SU-DHL-6 (cell line): Measurements from ENCODE around the gene RUBCN.

Experiments used
- H2AFZ ChIP-seq: fragments of 200-600 bp; sonication (generic); 2 replicates; pipeline ENCODE4 v1.6.1; 2014; ENCODE audit warnings: low read depth, mild to moderate bottlenecking, moderate library complexity, mixed read lengths, antibody characterized with exemption, low read length; ENCODE audit not compliant: severe bottlenecking
- H3F3A ChIP-seq: fragments of 200-600 bp; shearing (Covaris generic); 2 replicates; pipeline ENCODE4 v1.6.0; 2016; ENCODE audit warnings: antibody characterized with exemption, mild to moderate bottlenecking; ENCODE audit not compliant: insufficient read depth
- H3K27ac ChIP-seq: fragments of 200-600 bp; sonication (generic); 2 replicates; pipeline ENCODE4 v1.5.1; 2016; ENCODE audit warnings: low read depth, mild to moderate bottlenecking, low read length, moderate library complexity, mixed read lengths
- H3K27me3 ChIP-seq: fragments of 200-600 bp; sonication (generic), shearing (Covaris generic); 2 replicates; pipeline ENCODE4 v1.6.0; 2014; ENCODE audit warnings: mild to moderate bottlenecking, low read length
- H3K36me3 ChIP-seq: fragments of 200-600 bp; sonication (generic); 2 replicates; pipeline ENCODE4 v1.6.1; 2014; ENCODE audit warnings: mild to moderate bottlenecking, low read length, mixed read lengths
- H3K4me2 ChIP-seq: fragments of 300-600, 200-600 bp; shearing (Covaris generic), sonication (generic); 2 replicates; pipeline ENCODE4 v1.6.0; 2014; ENCODE audit warnings: low read length, low read depth, mild to moderate bottlenecking; ENCODE audit not compliant: poor library complexity, severe bottlenecking
- H3K4me3 ChIP-seq: fragments of 200-600 bp; sonication (generic); 2 replicates; pipeline ENCODE4 v1.5.1; 2014; ENCODE audit warnings: antibody characterized with exemption, low read length, mild to moderate bottlenecking, mixed read lengths; ENCODE audit not compliant: insufficient read depth, poor library complexity, severe bottlenecking
- H3K79me2 ChIP-seq: fragments of 200-600 bp; sonication (generic); 2 replicates; pipeline ENCODE4 v1.6.1; 2014; ENCODE audit warnings: mild to moderate bottlenecking, low read length, moderate library complexity; ENCODE audit not compliant: insufficient read depth
- H3K9ac ChIP-seq: fragments of 200-600 bp; sonication (generic); 2 replicates; pipeline ENCODE4 v1.7.0; 2014; ENCODE audit warnings: mild to moderate bottlenecking, low read length
- H3K9me2 ChIP-seq: fragments of 200-600 bp; sonication (generic); replicated peaks from 2 replicates; pipeline ENCODE4 v1.6.1; 2014; ENCODE audit warnings: low read length; ENCODE audit not compliant: insufficient read depth
- H3K9me3 ChIP-seq: fragments of 200-600 bp; sonication (generic); 2 replicates; pipeline ENCODE4 v1.6.1; 2014; ENCODE audit warnings: low read length, mixed read lengths; ENCODE audit not compliant: insufficient read depth
- H4K20me1 ChIP-seq: fragments of 200-600 bp; sonication (generic); 2 replicates; pipeline ENCODE4 v1.6.1; 2014; ENCODE audit warnings: low read depth, mild to moderate bottlenecking, antibody characterized with exemption, low read length, moderate library complexity, mixed read lengths
- EZH2phosphoT487 ChIP-seq: fragments of 200-600 bp; sonication (generic), shearing (Covaris generic); conservative IDR thresholded peaks from 2 replicates; pipeline ENCODE4 v1.6.1; 2018; ENCODE audit warnings: mild to moderate bottlenecking, antibody characterized with exemption, low read length, moderate library complexity, mixed read lengths
- TF ChIP-seq, protein P1 (sequence below): fragments of 200-600 bp; sonication (generic); IDR thresholded peaks from one replicate; pipeline ENCODE4 v1.5.1; 2017; ENCODE audit warnings: antibody characterized with exemption, mild to moderate bottlenecking, low read length, moderate library complexity; ENCODE audit not compliant: insufficient read depth, poor library complexity, severe bottlenecking

Gene RUBCN

GRCh38 chr3:197746209-197746608 lies 9.5 kb upstream of the RUBCN start:
- Histone ChIP-seq H2AFZ (no peak overlapping the region), H3K4me3 (no peak overlapping the region)

DNA sequence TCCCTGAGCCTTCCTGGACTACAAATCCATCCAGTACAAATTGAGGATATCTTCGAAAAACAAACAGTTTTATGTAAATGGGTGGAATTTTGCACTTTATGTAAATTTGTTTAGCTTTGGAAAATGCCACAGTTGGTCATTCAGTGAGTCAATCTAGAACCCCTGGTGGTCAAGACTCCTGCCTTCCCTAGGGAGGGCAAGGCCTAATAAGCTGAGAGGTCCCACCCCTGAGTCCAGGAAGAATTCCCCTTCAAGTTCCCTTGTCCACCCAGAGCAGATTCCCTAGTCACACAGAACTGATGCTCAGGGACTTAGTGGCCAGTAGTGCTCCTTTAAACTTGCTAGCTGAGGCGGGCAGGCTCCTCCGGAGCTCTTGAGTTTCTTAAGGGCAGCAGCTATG lies 6.1 kb upstream of the RUBCN start:
- TF ChIP-seq, protein P1, sequence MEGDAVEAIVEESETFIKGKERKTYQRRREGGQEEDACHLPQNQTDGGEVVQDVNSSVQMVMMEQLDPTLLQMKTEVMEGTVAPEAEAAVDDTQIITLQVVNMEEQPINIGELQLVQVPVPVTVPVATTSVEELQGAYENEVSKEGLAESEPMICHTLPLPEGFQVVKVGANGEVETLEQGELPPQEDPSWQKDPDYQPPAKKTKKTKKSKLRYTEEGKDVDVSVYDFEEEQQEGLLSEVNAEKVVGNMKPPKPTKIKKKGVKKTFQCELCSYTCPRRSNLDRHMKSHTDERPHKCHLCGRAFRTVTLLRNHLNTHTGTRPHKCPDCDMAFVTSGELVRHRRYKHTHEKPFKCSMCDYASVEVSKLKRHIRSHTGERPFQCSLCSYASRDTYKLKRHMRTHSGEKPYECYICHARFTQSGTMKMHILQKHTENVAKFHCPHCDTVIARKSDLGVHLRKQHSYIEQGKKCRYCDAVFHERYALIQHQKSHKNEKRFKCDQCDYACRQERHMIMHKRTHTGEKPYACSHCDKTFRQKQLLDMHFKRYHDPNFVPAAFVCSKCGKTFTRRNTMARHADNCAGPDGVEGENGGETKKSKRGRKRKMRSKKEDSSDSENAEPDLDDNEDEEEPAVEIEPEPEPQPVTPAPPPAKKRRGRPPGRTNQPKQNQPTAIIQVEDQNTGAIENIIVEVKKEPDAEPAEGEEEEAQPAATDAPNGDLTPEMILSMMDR = no peak
- no peak for TF ChIP-seq EZH2phosphoT487
- H3K27ac ChIP-seq = no peak overlapping the region
- no peaks in the 10 kb centered on the region for H3K36me3 ChIP-seq
- H3K9me2 ChIP-seq = no peaks in the 10 kb centered on the region
- H4K20me1 ChIP-seq = no peaks in the 10 kb centered on the region
- no peak overlapping the region for H2AFZ ChIP-seq
- no peak overlapping the region for H3K4me3 ChIP-seq
- no peaks in the 10 kb centered on the region for H3K79me2 ChIP-seq
- H3K9ac ChIP-seq = no peak overlapping the region
- H3K9me3 ChIP-seq = no peaks in the 10 kb centered on the region
- H3K4me2 ChIP-seq = no peak overlapping the region
- H3F3A ChIP-seq = peaks cover 19% of the 10 kb centered on the region
- no peaks in the 10 kb centered on the region for H3K27me3 ChIP-seq

More at GRCh38 chr3:197746209-197746608, 9.5 kb upstream of the RUBCN start:
- no peak overlapping the region for H3K27ac ChIP-seq
- no peaks in the 10 kb centered on the region for H4K20me1 ChIP-seq
- peaks cover 28% of the 10 kb centered on the region for H3F3A ChIP-seq
- H3K79me2 ChIP-seq = no peaks in the 10 kb centered on the region
- TF ChIP-seq, protein P1 = no peak
- no peaks in the 10 kb centered on the region for H3K9me2 ChIP-seq
- no peaks in the 10 kb centered on the region for H3K27me3 ChIP-seq
- no peaks in the 10 kb centered on the region for H3K36me3 ChIP-seq
- H3K4me2 ChIP-seq = no peak overlapping the region
- no peak overlapping the region for H3K9ac ChIP-seq
- H3K9me3 ChIP-seq = no peaks in the 10 kb centered on the region

DNA sequence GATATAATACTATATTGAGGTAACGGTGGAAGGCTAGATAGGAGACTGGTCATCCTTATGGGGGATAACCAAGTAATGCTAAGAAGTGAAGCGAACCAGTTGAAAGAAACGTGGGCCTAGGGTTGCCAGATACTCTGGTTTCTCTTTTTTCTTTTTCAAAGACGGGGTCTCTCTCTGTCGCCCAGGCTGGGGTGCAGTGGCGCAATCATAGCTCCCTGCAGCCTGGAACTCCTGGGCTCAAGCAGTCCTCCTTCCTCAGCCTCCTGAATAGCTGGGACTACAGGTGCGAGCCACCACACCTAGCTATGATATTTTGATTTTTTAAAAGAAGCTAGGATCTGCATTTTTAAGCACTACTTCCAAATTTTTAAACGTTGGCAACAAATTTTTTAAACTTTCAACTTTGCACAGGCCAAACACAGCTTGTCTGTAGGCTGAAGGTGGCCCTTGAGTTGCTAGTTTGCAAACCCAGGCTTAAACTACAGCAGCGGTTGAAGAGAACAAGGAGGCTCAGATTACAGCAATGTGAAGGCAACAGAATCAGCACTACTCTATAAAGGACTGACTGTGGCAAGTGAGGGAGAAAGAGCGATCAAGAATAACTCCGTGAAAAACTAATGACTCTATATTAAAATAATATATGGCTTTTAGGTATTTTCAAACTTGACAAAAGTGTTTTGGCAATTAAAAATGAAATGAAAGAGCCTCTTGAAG lies 1.2 kb upstream of the RUBCN start:
- no peak overlapping the region for H2AFZ ChIP-seq
- H3K9me3 ChIP-seq = no peaks in the 10 kb centered on the region
- no peaks in the 10 kb centered on the region for H3K27me3 ChIP-seq
- H3K36me3 ChIP-seq = no peaks in the 10 kb centered on the region
- TF ChIP-seq EZH2phosphoT487 = no peak
- TF ChIP-seq, protein P1 = no peak
- H3K4me2 ChIP-seq = peak overlapping the region; percentile 87
- no peak overlapping the region for H3K27ac ChIP-seq
- peaks cover 23% of the 10 kb centered on the region for H3K79me2 ChIP-seq
- no peaks in the 10 kb centered on the region for H4K20me1 ChIP-seq
- peak overlapping the region; percentile 60 for H3K4me3 ChIP-seq
- no peaks in the 10 kb centered on the region for H3K9me2 ChIP-seq
- peak overlapping the region; percentile 63 for H3K9ac ChIP-seq
- peaks cover 30% of the 10 kb centered on the region for H3F3A ChIP-seq
